ENCODE measurements around the gene TST.

DNA sequence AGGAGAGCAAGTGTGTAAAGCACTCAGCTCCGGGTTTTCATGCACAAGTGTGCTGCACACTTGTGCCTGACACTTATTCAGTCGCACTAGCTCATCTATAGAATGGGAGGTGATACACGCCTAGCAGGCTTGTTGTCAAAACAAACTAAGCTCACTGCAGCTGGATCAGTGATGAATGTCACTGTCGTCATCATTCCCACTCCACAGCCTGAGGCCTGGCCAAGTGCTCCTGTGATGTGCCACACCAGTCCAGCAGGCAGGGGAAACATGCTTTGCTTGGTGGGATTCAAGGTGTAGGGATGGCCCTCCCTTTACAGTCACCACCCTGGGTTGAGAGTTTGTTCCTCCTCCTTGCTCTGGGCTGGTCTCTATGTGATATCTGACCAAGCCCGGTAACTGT, 7.1 kb upstream of the TST start:
- TF ChIP-seq, protein P1, sequence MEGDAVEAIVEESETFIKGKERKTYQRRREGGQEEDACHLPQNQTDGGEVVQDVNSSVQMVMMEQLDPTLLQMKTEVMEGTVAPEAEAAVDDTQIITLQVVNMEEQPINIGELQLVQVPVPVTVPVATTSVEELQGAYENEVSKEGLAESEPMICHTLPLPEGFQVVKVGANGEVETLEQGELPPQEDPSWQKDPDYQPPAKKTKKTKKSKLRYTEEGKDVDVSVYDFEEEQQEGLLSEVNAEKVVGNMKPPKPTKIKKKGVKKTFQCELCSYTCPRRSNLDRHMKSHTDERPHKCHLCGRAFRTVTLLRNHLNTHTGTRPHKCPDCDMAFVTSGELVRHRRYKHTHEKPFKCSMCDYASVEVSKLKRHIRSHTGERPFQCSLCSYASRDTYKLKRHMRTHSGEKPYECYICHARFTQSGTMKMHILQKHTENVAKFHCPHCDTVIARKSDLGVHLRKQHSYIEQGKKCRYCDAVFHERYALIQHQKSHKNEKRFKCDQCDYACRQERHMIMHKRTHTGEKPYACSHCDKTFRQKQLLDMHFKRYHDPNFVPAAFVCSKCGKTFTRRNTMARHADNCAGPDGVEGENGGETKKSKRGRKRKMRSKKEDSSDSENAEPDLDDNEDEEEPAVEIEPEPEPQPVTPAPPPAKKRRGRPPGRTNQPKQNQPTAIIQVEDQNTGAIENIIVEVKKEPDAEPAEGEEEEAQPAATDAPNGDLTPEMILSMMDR (IDR thresholded peaks at IDR 0.05), result no peak
- TF ChIP-seq POLR2A (IDR thresholded peaks at IDR 0.05), result no peak

Measured in heart left ventricle (tissue), 13 donors.